Esophagus (tissue), 2 donors: ENCODE measurements around the gene FTCDNL1. TPM values are rescaled to one million over a fixed set of nuclear protein-coding genes. Genes with fewer than 3 reads are reported as not detected.
A peak's percentile ranks its signal among the peaks of the same experiment; 100 is the strongest.

Experiments used
- H3K27ac ChIP-seq, 2 donors: one replicate each; pipeline ENCODE4 v1.5.1; 2013; ENCODE audit warnings: low read depth in 2 of 2, mild to moderate bottlenecking in 2 of 2, inconsistent platforms in 1 of 2, low read length in 1 of 2, moderate library complexity in 1 of 2
- H3K27me3 ChIP-seq, 2 donors: one replicate each; pipeline ENCODE4 v1.6.1; 2013; ENCODE audit warnings: low read length in 2 of 2, control low read depth in 1 of 2, mild to moderate bottlenecking in 1 of 2; ENCODE audit not compliant: insufficient read depth in 2 of 2, control insufficient read depth in 1 of 2
- H3K36me3 ChIP-seq, 2 donors: one replicate each; pipeline ENCODE4 v1.6.1; 2013; ENCODE audit warnings: low read length in 1 of 2; ENCODE audit not compliant: control insufficient read depth in 2 of 2, insufficient read depth in 2 of 2
- H3K4me1 ChIP-seq, 2 donors: one replicate each; pipeline ENCODE4 v1.6.1; 2013; ENCODE audit warnings: low read length in 1 of 2; ENCODE audit not compliant: control insufficient read depth in 2 of 2, insufficient read depth in 2 of 2
- H3K4me3 ChIP-seq, 2 donors: one replicate each; pipeline ENCODE4 v1.5.1; 2013; ENCODE audit warnings: low read length in 2 of 2, mild to moderate bottlenecking in 2 of 2, low read depth in 1 of 2, moderate library complexity in 1 of 2
- H3K9me3 ChIP-seq, 2 donors: one replicate each; pipeline ENCODE4 v1.6.1; 2013; ENCODE audit warnings: mild to moderate bottlenecking in 2 of 2, low read depth in 1 of 2, low read length in 1 of 2, moderate library complexity in 1 of 2; ENCODE audit not compliant: control insufficient read depth in 2 of 2, insufficient read depth in 1 of 2
- WGBS, 2 donors: extraction: QIAGEN DNeasy Blood & Tissue Kit; methylation state at CpG; one replicate each; pipeline ENCODE4 v1.1.7; 2013; 5-methylcytosine and 5-hydroxymethylcytosine counted together
- polyA plus RNA-seq, 2 donors: library from polyadenylated mRNA; stranded (reverse); fragments of 200-250 nt; gene quantifications; one replicate each; pipeline ENCODE4 v1.2.3, GENCODE V29; 2013
- donor health status: healthy with polysubstance abuse.
- donor health status: Bipolar disorder and iron deficiency.

The FTCDNL1 gene
- polyA plus RNA-seq, 2 donors: 0.55 to 1.4 TPM

DNA sequence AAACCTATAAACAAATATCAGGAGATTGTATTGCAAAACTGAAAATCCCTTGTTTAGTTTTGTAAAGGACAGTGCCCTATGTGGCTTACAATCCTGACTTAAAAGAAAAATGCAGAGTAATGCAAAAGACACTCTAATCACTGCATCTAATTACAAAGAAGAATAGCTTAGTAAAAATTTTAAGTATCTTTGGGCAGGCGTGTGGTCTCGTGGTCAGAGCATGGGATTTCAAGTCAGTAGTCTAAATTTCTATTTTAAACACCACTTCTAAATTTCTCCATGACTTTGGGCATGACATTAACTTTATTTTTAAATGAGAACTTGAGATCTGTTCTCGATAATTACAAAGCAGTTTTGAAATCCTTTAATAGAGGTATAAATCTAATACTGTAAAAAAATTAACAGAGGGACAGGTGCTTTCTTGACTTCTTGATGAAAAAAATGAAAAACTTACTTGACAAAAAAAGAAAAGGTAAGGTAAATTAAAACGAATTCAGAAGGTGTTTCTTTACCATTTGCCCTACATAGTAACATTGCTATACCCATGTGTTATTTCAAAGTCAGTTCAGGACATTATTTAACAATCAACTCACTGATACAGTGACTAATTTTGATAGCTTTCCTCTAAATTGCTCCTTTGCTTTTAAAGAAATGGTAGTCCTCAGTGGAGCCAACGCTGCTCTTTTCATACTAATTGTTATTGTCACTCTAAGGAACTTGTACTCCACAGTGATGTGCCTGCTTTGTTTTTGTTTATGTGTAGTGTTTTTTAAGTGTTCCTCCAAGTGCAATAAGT is 17.6 kb upstream of the FTCDNL1 start:
- WGBS, 2 donors: 57 to 62% methylated on average over 5 of the region's 5 CpGs

DNA sequence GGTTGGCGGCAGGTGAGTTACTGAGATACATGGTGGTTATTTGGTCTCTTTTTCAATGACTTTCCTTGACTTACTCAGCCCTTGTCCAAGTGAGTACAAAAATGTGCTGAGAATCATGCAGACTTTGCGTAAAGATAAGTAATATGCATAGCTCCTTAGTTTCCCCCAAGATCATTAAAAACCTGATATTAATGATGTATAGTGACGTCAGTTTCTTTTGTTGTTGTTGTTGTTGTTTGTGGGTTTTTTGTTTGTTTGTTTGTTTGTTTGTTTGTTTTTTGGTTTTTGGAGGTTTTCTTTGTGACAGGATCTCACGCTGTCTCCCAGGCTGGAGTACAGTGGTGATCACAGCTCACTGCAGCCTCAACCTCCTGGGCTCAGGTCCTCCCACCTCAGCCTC is 14.9 kb upstream of the FTCDNL1 start:
- WGBS, 2 donors: 94 to 97% methylated on average over 4 of the region's 4 CpGs
- Histone ChIP-seq H3K9me3 (no peaks in the 10 kb centered on the region), H3K4me1 (no peaks in the 10 kb centered on the region), H3K4me3 (no peak overlapping the region), H3K27ac (no peak overlapping the region), H3K36me3 (no peaks in the 10 kb centered on the region), H3K27me3 (no peaks in the 10 kb centered on the region)

More for the DNA sequence above, 17.6 kb upstream of the FTCDNL1 start:
- H3K4me1 ChIP-seq: no peaks in the 10 kb centered on the region
- no peak overlapping the region for H3K4me3 ChIP-seq
- no peak overlapping the region for H3K27ac ChIP-seq
- H3K9me3 ChIP-seq: no peaks in the 10 kb centered on the region
- no peaks in the 10 kb centered on the region for H3K27me3 ChIP-seq
- no peaks in the 10 kb centered on the region for H3K36me3 ChIP-seq

DNA sequence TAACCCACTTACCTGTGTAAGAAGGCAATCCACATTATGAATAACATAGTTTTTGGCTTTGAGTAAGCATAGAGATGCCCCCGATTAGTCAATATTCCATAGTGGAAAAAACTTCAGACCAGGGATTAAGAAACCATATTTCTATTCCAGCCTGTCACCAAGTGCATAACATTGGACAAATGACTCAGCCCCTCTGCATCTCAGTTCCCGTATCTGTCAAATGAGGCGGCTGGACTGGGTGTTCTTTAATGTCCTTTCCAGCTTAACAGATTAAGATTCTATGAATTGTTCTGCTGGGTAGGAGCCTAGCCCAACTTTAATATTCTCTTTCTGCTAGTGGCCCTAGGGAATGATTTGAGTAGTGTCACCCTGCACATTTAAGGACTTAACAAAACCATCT is 11.8 kb upstream of the FTCDNL1 start:
- no peaks in the 10 kb centered on the region for H3K27me3 ChIP-seq
- 53 to 56% methylated on average over 3 of the region's 3 CpGs for WGBS, 2 donors
- H3K4me1 ChIP-seq: no peaks in the 10 kb centered on the region
- H3K36me3 ChIP-seq: no peaks in the 10 kb centered on the region
- H3K27ac ChIP-seq: no peak overlapping the region
- no peaks in the 10 kb centered on the region for H3K9me3 ChIP-seq
- H3K4me3 ChIP-seq: no peak overlapping the region

DNA sequence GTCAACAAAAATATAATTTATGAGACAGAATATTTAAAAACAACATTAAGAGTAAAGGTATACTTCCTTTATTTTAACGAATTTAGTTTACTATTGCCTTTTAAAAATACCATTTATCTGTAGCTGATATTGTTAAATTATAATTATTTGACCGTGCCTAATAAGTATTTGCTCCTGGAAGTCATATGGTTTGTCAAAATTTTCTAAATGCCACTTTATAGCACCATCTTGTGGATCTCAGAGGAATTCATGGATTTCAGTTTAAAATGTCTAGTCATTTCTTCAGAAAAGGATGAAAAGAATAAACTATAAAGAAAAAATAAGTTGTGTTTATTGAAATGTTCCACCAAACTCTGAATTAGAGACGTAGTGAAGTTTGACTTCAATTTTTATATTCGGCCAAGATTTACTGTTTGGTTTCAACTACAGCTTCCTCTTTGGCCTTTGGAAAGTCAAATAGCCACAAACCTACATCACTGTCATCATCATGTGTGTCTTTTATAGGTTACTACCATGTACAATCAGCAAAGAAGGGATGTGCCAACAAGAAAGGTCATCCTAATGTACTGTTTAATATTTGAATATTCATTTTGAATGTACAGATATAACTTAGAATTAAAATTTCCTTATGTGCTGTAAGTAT is 10.3 kb upstream of the FTCDNL1 start:
- Histone ChIP-seq H3K36me3 (no peaks in the 10 kb centered on the region), H3K9me3 (no peaks in the 10 kb centered on the region), H3K27ac (no peak overlapping the region), H3K4me1 (no peaks in the 10 kb centered on the region), H3K27me3 (no peaks in the 10 kb centered on the region), H3K4me3 (no peak overlapping the region)
- WGBS, 2 donors: 8 to 9% methylated on average over 4 of the region's 4 CpGs

DNA sequence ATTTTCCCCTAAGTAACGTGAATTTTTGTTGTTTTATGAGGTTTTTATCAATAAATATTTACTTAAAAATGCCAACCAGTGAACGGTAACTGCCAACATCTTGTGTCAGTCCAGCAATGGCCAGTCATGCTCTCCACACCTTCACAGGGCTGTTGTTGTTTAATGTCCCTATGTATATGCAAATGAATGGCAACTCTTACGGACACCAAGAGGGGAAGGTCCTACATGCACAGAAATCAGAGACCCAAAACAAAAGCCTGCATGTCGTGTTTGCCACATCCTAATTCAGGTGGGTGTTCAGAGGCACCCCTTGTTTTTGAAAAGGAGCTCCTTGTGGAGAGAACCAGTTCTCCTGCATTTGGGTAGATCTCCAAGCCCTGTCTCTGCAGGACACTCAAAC is 4.8 kb upstream of the FTCDNL1 start:
- Histone ChIP-seq H3K27ac (no peak overlapping the region), H3K9me3 (no peaks in the 10 kb centered on the region), H3K4me1 (no peaks in the 10 kb centered on the region), H3K27me3 (no peaks in the 10 kb centered on the region), H3K36me3 (no peaks in the 10 kb centered on the region), H3K4me3 (no peak overlapping the region)
- WGBS, 2 donors: 49 to 60% methylated on average over 4 of the region's 4 CpGs

DNA sequence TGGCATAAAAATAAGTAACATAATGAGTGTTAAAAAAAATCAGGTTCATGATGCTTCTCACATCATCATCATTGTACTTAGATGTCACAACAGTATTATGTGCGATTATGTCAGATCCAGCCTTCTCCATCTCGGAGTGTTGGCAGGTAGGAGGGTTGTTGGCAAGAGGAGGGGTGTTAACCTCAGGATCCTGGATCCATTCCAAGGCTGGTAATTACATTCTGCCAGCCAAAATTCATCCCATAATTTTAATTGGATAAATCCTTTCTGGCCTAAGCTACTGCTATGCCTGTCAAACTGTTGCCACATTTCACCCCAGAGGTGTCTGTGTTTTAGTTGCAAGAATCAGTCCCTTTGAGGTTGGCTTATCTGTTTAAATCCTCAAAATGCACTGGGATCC is 891 bp upstream of the FTCDNL1 start:
- WGBS, 2 donors: 44 to 55% methylated on average over 2 of the region's 2 CpGs
- no peak overlapping the region for H3K4me3 ChIP-seq
- no peaks in the 10 kb centered on the region for H3K27me3 ChIP-seq
- H3K9me3 ChIP-seq: no peaks in the 10 kb centered on the region
- H3K36me3 ChIP-seq: no peaks in the 10 kb centered on the region
- no peaks in the 10 kb centered on the region for H3K4me1 ChIP-seq
- H3K27ac ChIP-seq: no peak overlapping the region

DNA sequence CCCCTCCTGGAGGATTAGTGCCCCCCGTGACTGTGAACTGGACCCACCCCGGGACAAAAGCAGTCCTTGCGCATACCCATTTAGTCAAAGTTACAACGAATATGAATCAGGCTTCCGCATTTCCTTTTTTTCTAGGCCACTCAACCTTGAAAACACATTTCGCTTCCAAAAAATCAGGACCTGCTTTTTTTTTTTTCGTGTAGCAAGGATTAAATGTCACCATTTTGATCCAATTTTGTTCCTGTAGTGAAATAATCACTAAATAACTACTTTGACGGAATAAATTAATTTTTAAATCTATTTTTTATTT is 464 bp upstream of the FTCDNL1 start:
- 18 to 22% methylated on average over 8 of the region's 8 CpGs for WGBS, 2 donors
- peak overlapping the region; percentile 69 to 75 for H3K4me3 ChIP-seq

DNA sequence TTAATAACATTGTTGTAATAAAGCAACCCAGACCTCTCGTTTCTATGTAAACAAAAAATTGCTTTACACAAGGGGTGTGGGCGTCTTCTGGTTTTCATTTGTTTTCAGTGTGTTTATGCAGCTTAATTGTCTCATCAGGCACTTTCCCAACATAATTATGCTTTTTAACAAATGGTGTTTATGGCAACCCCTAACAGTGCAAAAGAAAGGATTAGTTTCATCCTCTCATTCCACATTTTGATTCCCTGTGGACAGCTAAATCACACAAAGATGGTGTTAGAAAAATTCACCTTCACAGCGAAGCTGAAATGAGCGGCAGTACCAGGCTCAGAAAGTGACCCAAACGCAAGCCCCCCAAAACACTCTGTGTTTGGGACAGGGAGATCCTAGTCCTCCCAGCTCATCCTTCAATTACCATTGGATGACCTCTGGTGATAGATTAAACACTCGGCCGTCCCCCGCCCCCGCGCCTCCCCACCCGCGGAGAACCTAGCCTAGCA is 724 bp downstream of the FTCDNL1 start:
- 9 to 11% methylated on average over 11 to 12 of the region's 12 CpGs for WGBS, 2 donors
- H3K9me3 ChIP-seq: no peaks in the 10 kb centered on the region
- H3K27me3 ChIP-seq: no peaks in the 10 kb centered on the region
- H3K4me1 ChIP-seq: no peaks in the 10 kb centered on the region
- peak overlapping the region; percentile 33 to 69 for H3K27ac ChIP-seq
- no peaks in the 10 kb centered on the region for H3K36me3 ChIP-seq
- peak overlapping the region; percentile 69 to 75 for H3K4me3 ChIP-seq

More for the DNA sequence above, 464 bp upstream of the FTCDNL1 start:
- Histone ChIP-seq H3K27ac (peak overlapping the region; percentile 20 to 71), H3K9me3 (no peaks in the 10 kb centered on the region), H3K4me1 (no peaks in the 10 kb centered on the region), H3K27me3 (no peaks in the 10 kb centered on the region), H3K36me3 (no peaks in the 10 kb centered on the region)

DNA sequence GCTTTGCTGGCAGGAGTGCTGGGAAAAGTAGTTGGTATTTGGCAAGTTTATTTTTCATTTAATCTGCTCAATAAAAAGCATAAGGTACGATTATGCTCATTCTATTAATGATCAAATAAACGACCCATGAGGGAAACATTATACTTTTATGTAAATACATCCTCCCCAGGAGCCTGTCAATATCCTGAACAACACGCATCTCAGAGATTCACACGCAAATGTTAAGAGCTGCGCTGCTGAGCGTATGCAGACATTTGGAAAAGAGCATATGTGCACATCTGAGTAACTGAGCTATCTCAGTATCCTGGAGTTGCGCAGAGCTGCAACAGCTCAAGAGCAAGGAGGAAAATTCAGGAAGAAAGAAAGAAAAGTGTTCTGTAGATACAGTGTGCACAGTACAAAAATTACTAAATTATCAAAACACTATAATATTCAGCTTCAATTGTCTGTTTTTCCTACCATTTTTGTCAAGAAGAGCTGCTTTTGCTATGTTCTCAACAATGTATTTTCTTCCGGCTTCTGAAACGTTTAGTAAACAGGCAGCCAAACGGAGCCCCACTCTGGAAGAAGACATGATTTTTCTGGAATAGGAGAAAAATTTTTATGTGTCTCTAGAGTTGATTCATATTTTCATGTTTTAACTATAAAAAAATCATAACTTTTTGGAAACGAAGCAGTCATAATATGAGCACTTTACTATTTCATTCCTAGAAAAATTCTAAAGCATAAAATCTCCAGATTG is 2.4 kb downstream of the FTCDNL1 start:
- H3K4me1 ChIP-seq: no peaks in the 10 kb centered on the region
- no peaks in the 10 kb centered on the region for H3K36me3 ChIP-seq
- WGBS, 2 donors: 86 to 88% methylated on average over 11 of the region's 11 CpGs

More for the DNA sequence above, 2.4 kb downstream of the FTCDNL1 start:
- Histone ChIP-seq H3K4me3 (no peak overlapping the region), H3K27ac (no peak overlapping the region), H3K27me3 (no peaks in the 10 kb centered on the region), H3K9me3 (no peaks in the 10 kb centered on the region)
